Right atrium auricular region (tissue), 2 donors: ENCODE results near the gene SMC5. TPM values are rescaled to one million over a fixed set of nuclear protein-coding genes. Genes with fewer than 3 reads are reported as not detected.

Source experiments
- DNase-seq: peaks from one replicate; pipeline ENCODE4 v3.0.0-alpha.2; 2019; ENCODE audit warnings: low spot score
- H3K27ac ChIP-seq, 2 donors: fragments of 200-600 bp; sonication (generic); 1 replicate in 1 of 2; 2 replicates in 1 of 2; pipeline ENCODE4 v1.5.1; 2016 to 2019
- H3K27me3 ChIP-seq, 2 donors: fragments of 200-600 bp; sonication (generic); one replicate each; pipeline versions ENCODE4 v1.5.1 to v1.6.0; 2017 to 2019
- H3K36me3 ChIP-seq: fragments of 200-600 bp; sonication (generic); one replicate; pipeline ENCODE4 v1.5.1; 2016
- H3K4me1 ChIP-seq, 2 donors: fragments of 200-600 bp; sonication (generic); one replicate each; pipeline versions ENCODE4 v1.5.1 to v1.6.0; 2017 to 2019
- H3K4me3 ChIP-seq, 2 donors: fragments of 200-600 bp; sonication (generic); 1 replicate in 1 of 2; 2 replicates in 1 of 2; pipeline ENCODE4 v1.5.1; 2017 to 2019; ENCODE audit warnings: mild to moderate bottlenecking in 1 of 2, moderate library complexity in 1 of 2
- H3K9me3 ChIP-seq, 2 donors: fragments of 200-600 bp; sonication (generic); one replicate each; pipeline ENCODE4 v1.5.1; 2019
- CTCF ChIP-seq, 2 donors: fragments of 200-600 bp; sonication (generic); IDR thresholded peaks; one replicate each; pipeline ENCODE4 v1.5.1; 2019; ENCODE audit warnings: antibody characterized with exemption in 2 of 2
- total RNA-seq, 2 donors: library from RNA; depleted of rRNA; stranded (reverse); fragments of >200 nt; gene quantifications; one replicate each; pipeline ENCODE4 v1.1.0, GENCODE V29; 2016

Gene SMC5
- 10 to 100 TPM; 11.4 to 15.0 TPM for total RNA-seq

GRCh38 chr9:70258692-70259511 is at the start of gene SMC5:
Gene SMC5, plus strand, starts transcription at chr9:70258978. Its CDS starts 101 bp downstream, at chr9:70259079.
- TF ChIP-seq CTCF (IDR thresholded peaks at IDR 0.05): no peak
- H3K4me3 ChIP-seq: peak within 1 kb of the TSS; percentile 76 to 84
- no peaks in the 10 kb centered on the region for H3K27me3 ChIP-seq
- peak; percentile 90 for DNase-seq
- no peaks in the 10 kb centered on the region for H3K9me3 ChIP-seq
- H3K36me3 ChIP-seq: no peaks in the 10 kb centered on the region
- peaks cover 0 to 61% of the 10 kb centered on the region in 2 donors for H3K4me1 ChIP-seq
- H3K27ac ChIP-seq: peak within 1 kb of the TSS; percentile 96 to 98

DNA sequence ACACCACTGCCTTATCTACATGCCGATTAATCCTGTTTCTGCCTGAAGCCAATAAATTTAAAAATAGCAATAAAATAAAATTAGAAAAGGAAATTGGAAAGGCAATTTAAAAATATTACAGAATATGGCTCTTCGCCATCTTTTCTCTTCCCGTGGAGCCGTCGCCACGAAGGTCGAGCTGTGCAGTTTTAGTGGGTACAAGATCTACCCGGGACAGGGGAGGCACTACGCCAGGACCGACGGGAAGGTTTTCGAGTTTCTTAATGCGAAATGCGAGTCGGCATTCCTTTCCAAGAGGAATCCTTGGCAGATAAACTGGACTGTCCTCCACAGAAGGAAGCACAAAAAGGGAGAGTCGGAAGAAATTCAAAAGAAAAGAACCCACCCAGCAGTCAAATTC is 41.7 kb upstream of the SMC5 start:
- Histone ChIP-seq H3K36me3 (peaks cover 10% of the 10 kb centered on the region), H3K4me3 (no peak overlapping the region), H3K9me3 (peaks cover 2 to 12% of the 10 kb centered on the region in 2 donors), H3K4me1 (no peaks in the 10 kb centered on the region), H3K27ac (no peak overlapping the region), H3K27me3 (no peaks in the 10 kb centered on the region)
- no peak for TF ChIP-seq CTCF (IDR thresholded peaks at IDR 0.05)
- no peak for DNase-seq

GRCh38 chr9:70218767-70219166 is 40.0 kb upstream of the SMC5 start:
- peaks cover 10% of the 10 kb centered on the region for H3K36me3 ChIP-seq
- DNase-seq: no peak
- H3K27ac ChIP-seq: no peak overlapping the region
- no peak for TF ChIP-seq CTCF (IDR thresholded peaks at IDR 0.05)
- no peaks in the 10 kb centered on the region for H3K4me1 ChIP-seq
- H3K27me3 ChIP-seq: no peaks in the 10 kb centered on the region
- no peaks in the 10 kb centered on the region for H3K9me3 ChIP-seq
- H3K4me3 ChIP-seq: no peak overlapping the region

GRCh38 chr9:70220216-70220615 is 38.6 kb upstream of the SMC5 start:
- no peaks in the 10 kb centered on the region for H3K27me3 ChIP-seq
- TF ChIP-seq CTCF (IDR thresholded peaks at IDR 0.05): no peak
- no peaks in the 10 kb centered on the region for H3K9me3 ChIP-seq
- no peaks in the 10 kb centered on the region for H3K4me1 ChIP-seq
- DNase-seq: no peak
- H3K4me3 ChIP-seq: no peak overlapping the region
- no peak overlapping the region for H3K27ac ChIP-seq
- peaks cover 10% of the 10 kb centered on the region for H3K36me3 ChIP-seq

DNA sequence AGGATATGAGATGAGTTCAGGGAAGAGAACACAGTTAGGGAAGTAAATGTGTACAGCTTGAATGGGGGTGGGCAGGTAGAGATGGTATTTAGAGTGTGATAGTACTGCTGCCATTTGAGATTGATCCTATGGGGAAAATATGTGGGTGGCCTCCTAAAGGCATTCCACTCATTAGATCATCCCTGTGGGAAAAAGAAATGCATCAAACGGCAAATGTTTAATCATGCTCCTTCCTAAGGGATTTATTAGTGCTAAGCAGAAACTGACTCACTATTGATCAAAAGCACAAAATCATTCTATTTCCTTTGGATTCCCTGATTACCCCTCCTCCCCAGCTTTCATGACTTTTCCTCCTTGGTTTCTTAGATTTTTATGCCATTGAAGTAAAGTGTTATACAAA is 36.4 kb upstream of the SMC5 start:
- Histone ChIP-seq H3K36me3 (peaks cover 10% of the 10 kb centered on the region), H3K27me3 (no peaks in the 10 kb centered on the region), H3K9me3 (no peaks in the 10 kb centered on the region), H3K27ac (no peak overlapping the region), H3K4me3 (no peak overlapping the region), H3K4me1 (no peaks in the 10 kb centered on the region)
- DNase-seq: no peak
- no peak for TF ChIP-seq CTCF (IDR thresholded peaks at IDR 0.05)
